ENCODE data around the gene MYO7B.

DNA sequence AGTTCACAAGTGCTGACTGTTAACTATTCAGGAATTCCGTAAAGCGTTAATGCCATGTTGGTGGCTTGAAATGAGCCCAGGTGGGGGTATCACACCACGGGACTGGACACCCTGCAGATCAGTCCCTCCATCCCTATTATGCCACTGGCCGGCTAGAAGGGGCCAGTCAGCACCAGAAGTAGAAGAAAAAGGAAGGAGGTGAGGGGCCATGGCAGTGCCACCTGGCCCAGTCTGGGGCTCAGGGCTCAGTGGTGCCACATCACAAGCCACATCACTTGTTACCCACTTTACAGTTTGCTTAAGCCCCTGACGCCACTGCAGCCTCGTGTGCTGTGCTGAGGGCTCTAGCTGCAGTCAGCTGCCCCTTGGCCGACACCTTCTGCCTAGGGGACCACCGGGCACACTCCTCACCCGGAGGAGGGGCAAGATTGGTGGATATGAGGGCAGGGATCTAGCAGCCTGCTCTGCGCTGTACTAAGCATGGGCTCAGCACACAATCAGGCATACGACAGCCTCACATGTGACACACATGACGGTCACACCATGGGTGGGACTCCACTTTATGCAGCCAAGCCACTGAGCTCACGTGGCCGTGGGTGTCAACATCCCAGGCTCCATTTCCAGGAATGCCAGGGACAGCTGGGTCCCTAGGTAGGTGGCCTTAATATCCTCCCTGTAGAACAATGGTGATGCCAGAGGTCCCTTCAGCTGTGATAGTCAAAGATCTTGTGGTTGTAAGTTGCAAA is 136.2 kb downstream of the MYO7B start:
- TF ChIP-seq POLR2A (IDR thresholded peaks at IDR 0.05), result no peak
- TF ChIP-seq, protein P1, sequence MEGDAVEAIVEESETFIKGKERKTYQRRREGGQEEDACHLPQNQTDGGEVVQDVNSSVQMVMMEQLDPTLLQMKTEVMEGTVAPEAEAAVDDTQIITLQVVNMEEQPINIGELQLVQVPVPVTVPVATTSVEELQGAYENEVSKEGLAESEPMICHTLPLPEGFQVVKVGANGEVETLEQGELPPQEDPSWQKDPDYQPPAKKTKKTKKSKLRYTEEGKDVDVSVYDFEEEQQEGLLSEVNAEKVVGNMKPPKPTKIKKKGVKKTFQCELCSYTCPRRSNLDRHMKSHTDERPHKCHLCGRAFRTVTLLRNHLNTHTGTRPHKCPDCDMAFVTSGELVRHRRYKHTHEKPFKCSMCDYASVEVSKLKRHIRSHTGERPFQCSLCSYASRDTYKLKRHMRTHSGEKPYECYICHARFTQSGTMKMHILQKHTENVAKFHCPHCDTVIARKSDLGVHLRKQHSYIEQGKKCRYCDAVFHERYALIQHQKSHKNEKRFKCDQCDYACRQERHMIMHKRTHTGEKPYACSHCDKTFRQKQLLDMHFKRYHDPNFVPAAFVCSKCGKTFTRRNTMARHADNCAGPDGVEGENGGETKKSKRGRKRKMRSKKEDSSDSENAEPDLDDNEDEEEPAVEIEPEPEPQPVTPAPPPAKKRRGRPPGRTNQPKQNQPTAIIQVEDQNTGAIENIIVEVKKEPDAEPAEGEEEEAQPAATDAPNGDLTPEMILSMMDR (IDR thresholded peaks at IDR 0.05), result no peak

Measured in uterus (tissue), 2 donors.